ENCODE data around the gene CEP120.
"Not testable (repeated sequence)": the region's sequence is repeated elsewhere in the genome, so short reads cannot be mapped to it uniquely, and the experiment has no call there.

Gene CEP120

GRCh38 chr5:123387313-123387712, 35.9 kb downstream of the CEP120 start:
- DNase-seq (ENCODE audit: low spot score), result no peak

- no peak for DNase-seq (ENCODE audit: low spot score)
These were observed 41.0 kb downstream of the CEP120 start for GRCh38 chr5:123382252-123382651.

- peak; percentile 36 for DNase-seq (ENCODE audit: low spot score)
These were observed 51.5 kb downstream of the CEP120 start for GRCh38 chr5:123371575-123372179.

GRCh38 chr5:123369371-123369968, 53.7 kb downstream of the CEP120 start:
- DNase-seq (ENCODE audit: low spot score), result no peak

- DNase-seq (ENCODE audit: low spot score), result no peak
These were observed 55.5 kb downstream of the CEP120 start for GRCh38 chr5:123367739-123368138.

- no peak for DNase-seq (ENCODE audit: low spot score)
These were observed 58.0 kb downstream of the CEP120 start for GRCh38 chr5:123365156-123365555.

GRCh38 chr5:123364441-123365155, 58.6 kb downstream of the CEP120 start:
- DNase-seq (ENCODE audit: low spot score), result no peak

- DNase-seq (ENCODE audit: low spot score), result no peak
These were observed 62.3 kb downstream of the CEP120 start for GRCh38 chr5:123360910-123361309.

GRCh38 chr5:123360201-123360571, 63.0 kb downstream of the CEP120 start:
- DNase-seq (ENCODE audit: low spot score), result no peak

- no peak for DNase-seq (ENCODE audit: low spot score)
These were observed 63.6 kb downstream of the CEP120 start for GRCh38 chr5:123359454-123360200.

- no peak for DNase-seq (ENCODE audit: low spot score)
These were observed 64.5 kb downstream of the CEP120 start for GRCh38 chr5:123358751-123359150.

- no peak for DNase-seq (ENCODE audit: low spot score)
These were observed 64.9 kb downstream of the CEP120 start for GRCh38 chr5:123358304-123358703.

- DNase-seq (ENCODE audit: low spot score), result no peak
These were observed 71.4 kb downstream of the CEP120 start for GRCh38 chr5:123351820-123352219.

- DNase-seq (ENCODE audit: low spot score), result no peak
These were observed 72.0 kb downstream of the CEP120 start for GRCh38 chr5:123351240-123351639.

- DNase-seq (ENCODE audit: low spot score), result no peak
These were observed 72.5 kb downstream of the CEP120 start for GRCh38 chr5:123350742-123351141.

- no peak for DNase-seq (ENCODE audit: low spot score)
These were observed 78.3 kb downstream of the CEP120 start for GRCh38 chr5:123344816-123345426.

- no peak for DNase-seq (ENCODE audit: low spot score)
These were observed 82.3 kb downstream of the CEP120 start for GRCh38 chr5:123340928-123341327.

- not testable (repeated sequence) for DNase-seq (ENCODE audit: low spot score)
These were observed 114.8 kb downstream of the CEP120 start for GRCh38 chr5:123308377-123308776.

GRCh38 chr5:123305751-123306150, 117.5 kb downstream of the CEP120 start:
- no peak for DNase-seq (ENCODE audit: low spot score)

GRCh38 chr5:123304777-123305316, 118.4 kb downstream of the CEP120 start:
- no peak for DNase-seq (ENCODE audit: low spot score)

GRCh38 chr5:123303802-123304201, 119.4 kb downstream of the CEP120 start:
- DNase-seq (ENCODE audit: low spot score), result no peak

- DNase-seq (ENCODE audit: low spot score), result no peak
These were observed 122.9 kb downstream of the CEP120 start for GRCh38 chr5:123300266-123300665.
